Endothelial cell of umbilical vein (primary cell): ENCODE results near the gene ADAP1. TPM values are rescaled to one million over a fixed set of nuclear protein-coding genes. Genes with fewer than 3 reads are reported as not detected.

ENCODE experiments used
- BruUV-seq: library from RNA; stranded (reverse); fragments of 400-500 nt; replicated peaks from 2 replicates; lab custom pipeline; 2021; lab: Mats Ljungman, UMichigan
- CTCF ChIA-PET: fragments of 300-600, 350-600 bp; sonication (Branson Sonifier 250); formaldehyde crosslinking; loops from one replicate; lab custom pipeline; 2021; ENCODE audit warnings: antibody characterized with exemption, inconsistent platforms; lab: Charles Lee
- POLR2A ChIA-PET: fragments of 300-600, 350-600 bp; sonication (Branson Sonifier 250); formaldehyde crosslinking; loops from one replicate; lab custom pipeline; 2021; ENCODE audit warnings: antibody characterized with exemption, inconsistent platforms; lab: Charles Lee
- DNase-seq: peaks from one replicate; pipeline ENCODE4 v3.0.0-alpha.2; 2011; ENCODE audit warnings: low read depth, low spot score
- FAIRE-seq: peaks from 2 replicates; lab custom pipeline; 2011; peaks lifted over from hg19 to GRCh38; lab: Jason Lieb, UNC
- H2AFZ ChIP-seq: 2 replicates; pipeline ENCODE4 v1.6.0; 2012; ENCODE audit warnings: low read depth, low read length, control low read depth, inconsistent platforms
- H3K27ac ChIP-seq: 2 replicates; pipeline ENCODE4 v1.5.1; 2011; ENCODE audit warnings: low read depth, mild to moderate bottlenecking, control low read depth, low read length, moderate library complexity; ENCODE audit not compliant: insufficient read depth
- H3K27me3 ChIP-seq, 2 experiments: 2 replicates each; pipeline versions ENCODE4 v1.6.0 to v1.6.1; 2011; ENCODE audit warnings: low read length in 2 of 2, mixed read lengths in 1 of 2; ENCODE audit not compliant: control insufficient read depth in 2 of 2, insufficient read depth in 2 of 2
- H3K36me3 ChIP-seq, 2 experiments: 2 replicates in 1 of 2; 3 replicates in 1 of 2; pipeline ENCODE4 v1.5.1; 2011; ENCODE audit warnings: low read length in 2 of 2, mild to moderate bottlenecking in 1 of 2, moderate library complexity in 1 of 2; ENCODE audit not compliant: control insufficient read depth in 2 of 2, insufficient read depth in 2 of 2; ENCODE audit errors: extremely low read depth in 1 of 2
- H3K4me1 ChIP-seq: 3 replicates; pipeline ENCODE4 v1.5.1; 2011; ENCODE audit warnings: mild to moderate bottlenecking, low read length; ENCODE audit not compliant: control insufficient read depth, insufficient read depth; ENCODE audit errors: extremely low read depth
- H3K4me2 ChIP-seq: 2 replicates; pipeline ENCODE4 v1.6.1; 2011; ENCODE audit warnings: low read length, control low read depth, mixed read lengths; ENCODE audit not compliant: insufficient read depth
- H3K4me3 ChIP-seq, 3 experiments: fragments of 200-600 bp in 1 of 3; sonication (generic), shearing (Covaris generic) in 1 of 3; replicated peaks in 1 of 3; 2 replicates each; pipeline ENCODE4 v1.5.1; 2011 to 2016; ENCODE audit warnings: control low read depth in 3 of 3, low read length in 3 of 3, mild to moderate bottlenecking in 2 of 3, inconsistent platforms in 1 of 3, low read depth in 1 of 3, moderate library complexity in 1 of 3; ENCODE audit not compliant: insufficient read depth in 1 of 3
- H3K79me2 ChIP-seq: 2 replicates; pipeline ENCODE4 v1.6.0; 2012; ENCODE audit warnings: low read length, inconsistent platforms; ENCODE audit not compliant: control insufficient read depth, insufficient read depth
- H3K9ac ChIP-seq: replicated peaks from 2 replicates; pipeline ENCODE3; 2011; ENCODE audit warnings: low read length, control low read depth; ENCODE audit not compliant: insufficient read depth; ENCODE audit errors: extremely low read depth
- H3K9me1 ChIP-seq: replicated peaks from 3 replicates; pipeline ENCODE4 v1.6.0; 2011; ENCODE audit warnings: mild to moderate bottlenecking, low read length; ENCODE audit not compliant: control insufficient read depth, insufficient read depth; ENCODE audit errors: extremely low read depth
- H3K9me3 ChIP-seq: replicated peaks from 2 replicates; pipeline ENCODE4 v1.5.1; 2012; ENCODE audit warnings: low read length, inconsistent platforms; ENCODE audit not compliant: control insufficient read depth, insufficient read depth
- H4K20me1 ChIP-seq: replicated peaks from 2 replicates; pipeline ENCODE3; 2011; ENCODE audit warnings: mild to moderate bottlenecking, low read length; ENCODE audit not compliant: control insufficient read depth, insufficient read depth; ENCODE audit errors: extremely low read depth
- CTCF ChIP-seq, 2 donors: IDR thresholded peaks; 1 replicate in 1 of 2; 2 replicates in 1 of 2; pipeline ENCODE4 v1.5.1; 2011; ENCODE audit warnings: low read length in 2 of 2, mild to moderate bottlenecking in 2 of 2, moderate library complexity in 2 of 2, control low read depth in 1 of 2, inconsistent platforms in 1 of 2, low read depth in 1 of 2; ENCODE audit not compliant: insufficient read depth in 1 of 2; ENCODE audit errors: extremely low read depth in 1 of 2
- FOS ChIP-seq: IDR thresholded peaks from 2 replicates; pipeline ENCODE4 v1.6.1; 2011; ENCODE audit warnings: mild to moderate bottlenecking, low read length, moderate library complexity, borderline replicate concordance; ENCODE audit not compliant: insufficient read depth
- JUN ChIP-seq: IDR thresholded peaks from 2 replicates; pipeline ENCODE4 v1.6.1; 2011; ENCODE audit warnings: borderline replicate concordance, low read depth; ENCODE audit not compliant: insufficient read length, insufficient read depth
- MYC ChIP-seq: IDR thresholded peaks from one replicate; pipeline ENCODE4 v1.6.1; 2011; ENCODE audit warnings: mild to moderate bottlenecking, low read depth, low read length
- POLR2A ChIP-seq: IDR thresholded peaks from 2 replicates; pipeline ENCODE4 v1.6.1; 2012; ENCODE audit warnings: low read depth, mild to moderate bottlenecking, control low read depth, low read length
- dilution Hi-C: fragments of 300-500 bp; cut with MboI; formaldehyde crosslinking; loops from one replicate; pipeline ENCODE4 v1.15.0; 2019; ENCODE audit warnings: low sequenced_read_pairs; ENCODE audit not compliant: extremely low pct_ligation_motif_present
- intact Hi-C: fragments of 100-400 bp; cut with micrococcal nuclease; formaldehyde crosslinking; loops from one replicate; pipeline ENCODE4 v1.10.0; 2022
- polyA plus RNA-seq, 4 experiments: library from polyadenylated mRNA; depleted of rRNA in 3 of 4; stranded (reverse) in 3 of 4; unstranded in 1 of 4; fragments of >200 nt; gene quantifications; 2 replicates each; pipeline versions ENCODE4 v1.2.1 to v1.2.3, GENCODE V29; 2011 to 2012; ENCODE audit warnings: missing spikeins in 1 of 4
- total RNA-seq: library from RNA; stranded (reverse); gene quantifications from 2 replicates; pipeline ENCODE4 v1.2.3, GENCODE V29; 2021

ADAP1 gene
- total and polyA plus RNA-seq, 2 donors (not counting 3 experiments of a cell fraction or from before 2014, with no cell fraction given): 0.49 to 0.58 TPM

DNA sequence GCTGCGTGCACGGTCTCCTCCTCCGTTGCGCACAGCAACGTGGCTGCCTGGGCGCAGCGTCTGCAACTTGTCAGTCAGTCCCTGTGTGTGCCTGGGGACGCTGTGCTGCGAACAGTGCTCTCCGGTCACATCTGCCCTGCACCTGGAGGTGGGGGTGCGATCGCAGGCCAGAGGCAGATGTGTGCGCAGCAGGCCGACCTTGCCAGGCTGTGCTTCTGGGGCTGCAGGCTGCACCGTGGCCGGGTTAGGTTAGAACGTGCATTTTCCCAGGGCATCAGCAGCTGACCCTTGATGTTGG is 86.3 kb downstream of the ADAP1 start:
- ChIA-PET CTCF (interaction anchor here (1.0 kb wide), 1 partner anchor 22 kb away, joined by 3 read pairs; no protein-coding TSS in a partner anchor), POLR2A (no interaction called here)
- no peak for TF ChIP-seq MYC
- TF ChIP-seq CTCF (IDR thresholded peaks at IDR 0.05; ENCODE audit: extremely low read depth in 1 of 2, insufficient read depth in 1 of 2, low read depth in 1 of 2, low read length in 2 of 2): no peak
- TF ChIP-seq POLR2A: no peak
- TF ChIP-seq FOS: no peak
- TF ChIP-seq JUN: no peak
- BruUV-seq: no TSS peak
- dilution Hi-C loops: no loop called here
- H3K9me3 ChIP-seq: no peaks in the 10 kb centered on the region
- DNase-seq (no peak), FAIRE-seq (no peak)
- H3K4me2 ChIP-seq: no peak overlapping the region
- no peak overlapping the region for H2AFZ ChIP-seq
- intact Hi-C loops: no loop called here
- no peaks in the 10 kb centered on the region for H3K79me2 ChIP-seq
- no peak overlapping the region for H3K9ac ChIP-seq
- no peaks in the 10 kb centered on the region for H4K20me1 ChIP-seq
- no peaks in the 10 kb centered on the region for H3K9me1 ChIP-seq
- peaks cover 10% of the 10 kb centered on the region for H3K4me1 ChIP-seq
- H3K27ac ChIP-seq: no peak overlapping the region
- H3K36me3 ChIP-seq: peaks cover 2 to 5% of the 10 kb centered on the region in 2 experiments
- no peaks in the 10 kb centered on the region for H3K27me3 ChIP-seq
- H3K4me3 ChIP-seq: no peak overlapping the region
